MCF 10A (cell line): ENCODE results near the gene PRELP. TPM values are rescaled to one million over a fixed set of nuclear protein-coding genes. Genes with fewer than 3 reads are reported as not detected.

ENCODE experiments used
- BruUV-seq: library from RNA; stranded (reverse); fragments of 400-500 nt; replicated peaks from 2 replicates; lab custom pipeline; 2021; lab: Mats Ljungman, UMichigan
- CTCF ChIA-PET: fragments of 300-600 bp; sonication (Branson Sonifier 250); formaldehyde crosslinking; extraction: SDS; loops from one replicate; lab custom pipeline; 2021; ENCODE audit warnings: antibody characterized with exemption, inconsistent platforms; lab: Yijun Ruan, JAX
- POLR2A ChIA-PET: fragments of 300-600, 350-650 bp; sonication (Branson Sonifier 250); formaldehyde crosslinking; extraction: SDS; loops from one replicate; lab custom pipeline; 2020; ENCODE audit warnings: antibody characterized with exemption, inconsistent platforms; lab: Yijun Ruan, JAX
- DNase-seq: peaks from one replicate; pipeline ENCODE4 v3.0.0-alpha.2; 2018; ENCODE audit not compliant: unreplicated experiment
- H3K27ac Mint-ChIP-seq: one replicate; pipeline ENCODE4 v1.8.0; 2022; ENCODE audit warnings: mild to moderate bottlenecking, low read depth, mixed read lengths; ENCODE audit not compliant: unreplicated experiment
- H3K27me3 Mint-ChIP-seq: one replicate; pipeline ENCODE4 v1.8.0; 2022; ENCODE audit warnings: mixed read lengths; ENCODE audit not compliant: insufficient read depth, unreplicated experiment
- H3K36me3 Mint-ChIP-seq: one replicate; pipeline ENCODE4 v1.8.0; 2022; ENCODE audit warnings: mild to moderate bottlenecking, moderate library complexity, mixed read lengths; ENCODE audit not compliant: insufficient read depth, unreplicated experiment
- H3K4me1 Mint-ChIP-seq: one replicate; pipeline ENCODE4 v1.8.0; 2022; ENCODE audit warnings: mixed read lengths; ENCODE audit not compliant: insufficient read depth, unreplicated experiment
- H3K4me3 Mint-ChIP-seq: one replicate; pipeline ENCODE4 v1.8.0; 2022; ENCODE audit warnings: mild to moderate bottlenecking, moderate library complexity, mixed read lengths; ENCODE audit not compliant: unreplicated experiment
- H3K9me3 Mint-ChIP-seq: one replicate; pipeline ENCODE4 v1.8.0; 2022; ENCODE audit warnings: mixed read lengths; ENCODE audit not compliant: unreplicated experiment
- CTCF ChIP-seq: fragments of 200-600 bp; IDR thresholded peaks from one replicate; pipeline ENCODE4 v1.8.0; 2022; ENCODE audit warnings: antibody characterized with exemption, mild to moderate bottlenecking; ENCODE audit not compliant: unreplicated experiment
- intact Hi-C: fragments of 100-400 bp; cut with micrococcal nuclease; formaldehyde crosslinking; loops from 2 replicates; pipeline ENCODE4 v1.14.1; 2022
- total RNA-seq: library from RNA; stranded (reverse); gene quantifications from 2 replicates; pipeline ENCODE4 v1.2.3, GENCODE V29; 2022

PRELP gene
- total RNA-seq, 1 experiment from 2014 or later = not detected

DNA sequence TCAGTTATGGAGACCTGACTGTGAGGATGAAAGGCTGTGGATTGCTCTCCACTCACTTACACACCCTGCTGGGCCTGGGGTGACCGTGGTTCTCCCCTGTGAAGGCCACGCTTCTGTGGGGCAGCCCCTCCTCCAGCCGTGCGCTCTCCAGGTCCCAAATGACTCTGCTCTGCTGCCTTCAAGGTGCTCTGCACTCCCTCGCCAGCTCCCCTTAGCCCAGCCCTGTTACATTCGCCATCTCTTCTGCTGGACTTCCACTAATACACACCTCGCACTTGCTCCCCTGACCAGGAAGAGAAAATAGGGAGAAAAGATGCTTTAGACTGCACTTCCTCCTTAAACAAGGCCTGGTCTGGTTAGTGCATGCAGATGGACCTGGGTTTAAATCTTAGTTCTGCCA, 42.9 kb downstream of the PRELP start:
- BruUV-seq = no TSS peak
- H3K27ac Mint-ChIP-seq = no peak overlapping the region
- POLR2A ChIA-PET = interaction anchor here (0.6 to 1.9 kb wide), 8 partner anchors 8 to 174 kb away, joined by 3 to 8 read pairs (median 3); partner anchors contain the start of gene ATP2B4
- CTCF ChIA-PET = interaction anchor here (0.6 to 4.4 kb wide), 6 partner anchors 9 to 183 kb away, joined by 3 to 15 read pairs (median 3); partner anchors contain the start of gene ATP2B4
- intact Hi-C loops = no loop called here
- no peaks in the 10 kb centered on the region for H3K27me3 Mint-ChIP-seq
- H3K4me3 Mint-ChIP-seq = no peak overlapping the region
- no peaks in the 10 kb centered on the region for H3K9me3 Mint-ChIP-seq
- peaks cover 21% of the 10 kb centered on the region for H3K4me1 Mint-ChIP-seq
- no peak for TF ChIP-seq CTCF
- DNase-seq = no peak
- H3K36me3 Mint-ChIP-seq = no peaks in the 10 kb centered on the region

- H3K9me3 Mint-ChIP-seq = no peaks in the 10 kb centered on the region
- no peak for DNase-seq
- POLR2A ChIA-PET = interaction anchor here (0.6 to 1.8 kb wide), 11 partner anchors 9 to 173 kb away, joined by 3 to 8 read pairs (median 4); partner anchors contain the start of gene ATP2B4
- intact Hi-C loops = no loop called here
- no peak overlapping the region for H3K27ac Mint-ChIP-seq
- CTCF ChIA-PET = interaction anchor here (0.6 to 4.4 kb wide), 10 partner anchors 8 to 1583 kb away, joined by 3 to 15 read pairs (median 3); no protein-coding TSS in a partner anchor
- no peak overlapping the region for H3K4me3 Mint-ChIP-seq
- no peaks in the 10 kb centered on the region for H3K27me3 Mint-ChIP-seq
- no peak for TF ChIP-seq CTCF
- H3K36me3 Mint-ChIP-seq = no peaks in the 10 kb centered on the region
- peaks cover 14% of the 10 kb centered on the region for H3K4me1 Mint-ChIP-seq
- BruUV-seq = no TSS peak
These were observed 43.6 kb downstream of the PRELP start for GRCh38 chr1:203519053-203519840.

DNA sequence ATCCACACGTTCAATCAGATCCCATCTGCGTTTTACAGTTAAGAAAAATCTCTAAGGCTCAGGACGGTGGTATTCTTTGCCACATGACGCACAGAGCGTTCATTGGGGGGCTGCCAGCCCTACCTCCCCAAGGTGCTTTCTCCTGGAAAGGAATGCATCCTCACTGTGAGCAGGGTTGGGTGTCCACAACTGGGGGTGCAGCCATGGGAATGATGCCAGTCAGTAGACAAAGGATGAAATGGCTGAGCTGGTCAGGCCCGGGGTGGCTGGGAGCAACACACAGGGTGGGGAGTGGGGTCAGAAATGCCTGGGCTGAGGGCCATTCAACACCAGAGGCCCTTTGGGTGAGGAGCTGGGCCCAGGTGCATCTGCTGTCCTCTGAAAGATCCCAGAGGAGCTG, 44.3 kb downstream of the PRELP start:
- DNase-seq = no peak
- CTCF ChIA-PET = interaction anchor here (0.6 to 4.4 kb wide), 6 partner anchors 13 to 1582 kb away, joined by 3 to 15 read pairs (median 4); no protein-coding TSS in a partner anchor
- POLR2A ChIA-PET = interaction anchor here (0.7 to 1.8 kb wide), 8 partner anchors 9 to 107 kb away, joined by 3 to 8 read pairs (median 4); partner anchors contain the start of gene ATP2B4
- H3K36me3 Mint-ChIP-seq = no peaks in the 10 kb centered on the region
- TF ChIP-seq CTCF = no peak
- H3K27ac Mint-ChIP-seq = no peak overlapping the region
- intact Hi-C loops = no loop called here
- no peak overlapping the region for H3K4me3 Mint-ChIP-seq
- no peaks in the 10 kb centered on the region for H3K27me3 Mint-ChIP-seq
- no peaks in the 10 kb centered on the region for H3K9me3 Mint-ChIP-seq
- peaks cover 10% of the 10 kb centered on the region for H3K4me1 Mint-ChIP-seq
- no TSS peak for BruUV-seq

DNA sequence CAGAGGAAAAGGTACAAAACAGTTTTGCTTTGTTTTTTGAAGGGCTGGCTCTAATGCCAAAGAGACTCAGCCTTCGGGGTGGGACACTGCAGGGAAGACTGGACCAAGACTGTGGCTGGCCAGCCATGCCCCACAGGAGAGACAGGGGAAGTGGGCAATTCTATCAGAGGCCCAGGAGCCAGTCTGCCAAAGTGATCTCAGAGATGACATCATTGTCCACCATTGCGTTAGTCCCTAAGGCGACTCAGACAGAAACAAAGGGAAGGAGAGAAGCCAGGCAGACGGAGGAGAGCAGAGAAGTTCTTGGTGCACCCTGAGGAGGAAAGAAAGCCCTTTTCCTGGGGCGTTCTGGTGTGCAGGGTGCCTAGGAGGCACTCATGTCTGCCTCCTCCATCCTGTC, 44.7 kb downstream of the PRELP start:
- TF ChIP-seq CTCF = no peak
- BruUV-seq = no TSS peak
- no peaks in the 10 kb centered on the region for H3K9me3 Mint-ChIP-seq
- POLR2A ChIA-PET = interaction anchor here (0.7 to 1.7 kb wide), 5 partner anchors 11 to 38 kb away, joined by 3 to 7 read pairs (median 5); no protein-coding TSS in a partner anchor
- no peaks in the 10 kb centered on the region for H3K27me3 Mint-ChIP-seq
- intact Hi-C loops = no loop called here
- no peak overlapping the region for H3K4me3 Mint-ChIP-seq
- H3K36me3 Mint-ChIP-seq = no peaks in the 10 kb centered on the region
- peaks cover 10% of the 10 kb centered on the region for H3K4me1 Mint-ChIP-seq
- CTCF ChIA-PET = interaction anchor here (4.4 kb wide), 1 partner anchor 16 kb away, joined by 15 read pairs; no protein-coding TSS in a partner anchor
- no peak for DNase-seq
- H3K27ac Mint-ChIP-seq = no peak overlapping the region
